ENCODE data around the gene MYO19.

Gene MYO19

GRCh38 chr17:36496018-36496789 lies 38.5 kb downstream of the MYO19 start:
- Histone ChIP-seq H2AFZ (ENCODE audit: low read depth, low read length) (no peak overlapping the region), H3K9ac (ENCODE audit: low read length) (no peak overlapping the region), H3K4me1 (ENCODE audit: low read length) (no peaks in the 10 kb centered on the region), H3K4me3 (ENCODE audit: low read length) (no peak overlapping the region), H3K79me2 (ENCODE audit: low read length) (peaks cover 11% of the 10 kb centered on the region), H3K9me3 (ENCODE audit: insufficient read depth, low read length) (no peaks in the 10 kb centered on the region), H3K27me3 (ENCODE audit: low read depth, low read length) (no peaks in the 10 kb centered on the region), H3K27ac (ENCODE audit: low read length) (no peak overlapping the region), H3K4me2 (ENCODE audit: low read length) (no peak overlapping the region), H4K20me1 (ENCODE audit: insufficient read depth, low read length) (peaks cover 3% of the 10 kb centered on the region; the same call in 1 of the 2 replicates), H3K36me3 (replicated peaks; ENCODE audit: low read depth, low read length) (peaks cover 53% of the 10 kb centered on the region)
- TF ChIP-seq CTCF (IDR thresholded peaks at IDR 0.05; ENCODE audit: low read depth, low read length) (no peak), EZH2phosphoT487 (IDR thresholded peaks at IDR 0.05; ENCODE audit: low read depth) (no peak)

GRCh38 chr17:36495076-36495578 lies 39.5 kb downstream of the MYO19 start:
- TF ChIP-seq EZH2phosphoT487 (IDR thresholded peaks at IDR 0.05; ENCODE audit: low read depth) (no peak), CTCF (IDR thresholded peaks at IDR 0.05; ENCODE audit: low read depth, low read length) (no peak)
- H4K20me1 ChIP-seq (ENCODE audit: insufficient read depth, low read length) = peaks cover 3% of the 10 kb centered on the region; the same call in 1 of the 2 replicates
- H3K36me3 ChIP-seq (replicated peaks; ENCODE audit: low read depth, low read length) = peaks cover 47% of the 10 kb centered on the region

GRCh38 chr17:36494674-36495073 lies 40.0 kb downstream of the MYO19 start:
- Histone ChIP-seq H3K4me1 (ENCODE audit: low read length) (no peaks in the 10 kb centered on the region), H3K36me3 (replicated peaks; ENCODE audit: low read depth, low read length) (peaks cover 47% of the 10 kb centered on the region), H4K20me1 (ENCODE audit: insufficient read depth, low read length) (peaks cover 3% of the 10 kb centered on the region; the same call in 1 of the 2 replicates), H3K4me3 (ENCODE audit: low read length) (no peak overlapping the region), H3K27me3 (ENCODE audit: low read depth, low read length) (no peaks in the 10 kb centered on the region), H3K79me2 (ENCODE audit: low read length) (peaks cover 17% of the 10 kb centered on the region), H3K4me2 (ENCODE audit: low read length) (no peak overlapping the region), H3K9me3 (ENCODE audit: insufficient read depth, low read length) (no peaks in the 10 kb centered on the region), H3K9ac (ENCODE audit: low read length) (no peak overlapping the region), H2AFZ (ENCODE audit: low read depth, low read length) (no peak overlapping the region), H3K27ac (ENCODE audit: low read length) (no peak overlapping the region)
- TF ChIP-seq CTCF (IDR thresholded peaks at IDR 0.05; ENCODE audit: low read depth, low read length) (no peak), EZH2phosphoT487 (IDR thresholded peaks at IDR 0.05; ENCODE audit: low read depth) (no peak)

More at GRCh38 chr17:36495076-36495578, 39.5 kb downstream of the MYO19 start:
- no peak overlapping the region for H3K4me3 ChIP-seq (ENCODE audit: low read length)
- H3K9me3 ChIP-seq (ENCODE audit: insufficient read depth, low read length) = no peaks in the 10 kb centered on the region
- H2AFZ ChIP-seq (ENCODE audit: low read depth, low read length) = no peak overlapping the region
- H3K27me3 ChIP-seq (ENCODE audit: low read depth, low read length) = no peaks in the 10 kb centered on the region
- no peak overlapping the region for H3K9ac ChIP-seq (ENCODE audit: low read length)
- H3K4me2 ChIP-seq (ENCODE audit: low read length) = no peak overlapping the region
- H3K4me1 ChIP-seq (ENCODE audit: low read length) = no peaks in the 10 kb centered on the region
- no peak overlapping the region for H3K27ac ChIP-seq (ENCODE audit: low read length)
- H3K79me2 ChIP-seq (ENCODE audit: low read length) = peaks cover 17% of the 10 kb centered on the region

GRCh38 chr17:36493956-36494355 lies 40.7 kb downstream of the MYO19 start:
- Histone ChIP-seq H3K79me2 (ENCODE audit: low read length) (peaks cover 23% of the 10 kb centered on the region), H2AFZ (ENCODE audit: low read depth, low read length) (no peak overlapping the region), H3K4me2 (ENCODE audit: low read length) (no peak overlapping the region), H3K27me3 (ENCODE audit: low read depth, low read length) (no peaks in the 10 kb centered on the region), H4K20me1 (ENCODE audit: insufficient read depth, low read length) (peaks cover 3% of the 10 kb centered on the region; the same call in 1 of the 2 replicates), H3K4me3 (ENCODE audit: low read length) (no peak overlapping the region), H3K4me1 (ENCODE audit: low read length) (no peaks in the 10 kb centered on the region), H3K9ac (ENCODE audit: low read length) (no peak overlapping the region), H3K27ac (ENCODE audit: low read length) (no peak overlapping the region), H3K9me3 (ENCODE audit: insufficient read depth, low read length) (no peaks in the 10 kb centered on the region), H3K36me3 (replicated peaks; ENCODE audit: low read depth, low read length) (peaks cover 47% of the 10 kb centered on the region)
- TF ChIP-seq CTCF (IDR thresholded peaks at IDR 0.05; ENCODE audit: low read depth, low read length) = no peak
- TF ChIP-seq EZH2phosphoT487 (IDR thresholded peaks at IDR 0.05; ENCODE audit: low read depth) = no peak

All from OCI-LY3 (cell line).